Gastroesophageal sphincter (tissue), 4 donors: ENCODE results near the gene ACTL7A. TPM values are rescaled to one million over a fixed set of nuclear protein-coding genes. Genes with fewer than 3 reads are reported as not detected.
"Not testable (repeated sequence)": the region's sequence is repeated elsewhere in the genome, so short reads cannot be mapped to it uniquely, and the experiment has no call there.

Experiments used
- ATAC-seq: fragments of 150-250 bp; one replicate; pipeline ENCODE4 v1.9.1; 2016; ENCODE audit warnings: mild to moderate bottlenecking, moderate library complexity
- H3K27ac ChIP-seq, 4 donors: fragments of 200-600 bp; sonication (generic) in 3 of 4; 1 replicate in 3 of 4; 2 replicates in 1 of 4; pipeline ENCODE4 v1.5.1; 2016 to 2019
- H3K27me3 ChIP-seq: fragments of 200-600 bp; sonication (generic); one replicate; pipeline ENCODE4 v1.5.1; 2019
- H3K36me3 ChIP-seq, 2 donors: fragments of 200-600 bp; sonication (generic); one replicate each; pipeline ENCODE4 v1.5.1; 2019; ENCODE audit warnings: control low read depth in 1 of 2
- H3K4me1 ChIP-seq, 3 donors: fragments of 200-600 bp; sonication (generic); 1 replicate in 2 of 3; 2 replicates in 1 of 3; pipeline ENCODE4 v1.5.1; 2016 to 2019; ENCODE audit warnings: control low read depth in 2 of 3
- H3K4me3 ChIP-seq, 2 donors: fragments of 200-600 bp; sonication (generic); one replicate each; pipeline ENCODE4 v1.5.1; 2019; ENCODE audit warnings: mild to moderate bottlenecking in 1 of 2, moderate library complexity in 1 of 2
- H3K9me3 ChIP-seq, 3 donors: fragments of 200-600 bp; sonication (generic); one replicate each; pipeline ENCODE4 v1.5.1; 2017 to 2019; ENCODE audit warnings: control low read depth in 2 of 3
- EP300 ChIP-seq: sonication (generic); formaldehyde crosslinking; IDR thresholded peaks from one replicate; pipeline ENCODE4 v1.6.1; 2017; ENCODE audit warnings: antibody characterized with exemption, mild to moderate bottlenecking
- POLR2A ChIP-seq, 2 donors: fragments of 450-650 bp; IDR thresholded peaks; one replicate each; pipeline ENCODE4 v1.6.1; 2017; ENCODE audit warnings: antibody characterized with exemption in 2 of 2, mild to moderate bottlenecking in 2 of 2, moderate library complexity in 1 of 2
- POLR2AphosphoS5 ChIP-seq: sonication (generic); formaldehyde crosslinking; IDR thresholded peaks from one replicate; pipeline ENCODE4 v1.6.1; 2017; ENCODE audit warnings: antibody characterized with exemption
- WGBS, 2 donors: methylation state at CpG; one replicate each; pipeline ENCODE4 v1.1.5; 2018; ENCODE audit warnings: low coverage in 1 of 2; 5-methylcytosine and 5-hydroxymethylcytosine counted together
- total RNA-seq, 4 donors: library from RNA; depleted of rRNA; stranded (reverse); fragments of >200 nt; gene quantifications; one replicate each; pipeline ENCODE4 v1.1.0, GENCODE V29; 2016
- TF ChIP-seq, protein P1 (sequence below), 4 experiments: fragments of 200-600 bp in 2 of 4; fragments of 450-650 bp in 2 of 4; sonication (generic) in 1 of 4; IDR thresholded peaks; one replicate each; pipeline ENCODE4 v1.5.1; 2017 to 2019; ENCODE audit warnings: antibody characterized with exemption in 4 of 4, mild to moderate bottlenecking in 2 of 4, moderate library complexity in 2 of 4

The ACTL7A gene
- total RNA-seq, 4 donors from 2014 or later, result not detected

GRCh38 chr9:108842610-108843295 lies 19.3 kb upstream of the ACTL7A start:
- Histone ChIP-seq H3K36me3 (no peaks in the 10 kb centered on the region), H3K27me3 (no peaks in the 10 kb centered on the region), H3K27ac (no peak overlapping the region), H3K4me1 (peaks cover 0 to 16% (median 0%) of the 10 kb centered on the region in 3 donors), H3K4me3 (no peak overlapping the region), H3K9me3 (no peaks in the 10 kb centered on the region)
- no peak for ATAC-seq
- WGBS, 2 donors, result 70 to 77% methylated on average over 4 to 13 of the region's 16 CpGs
- TF ChIP-seq EP300 (no peak), POLR2AphosphoS5 (no peak), POLR2A (IDR thresholded peaks at IDR 0.05) (no peak)

GRCh38 chr9:108844391-108844790 lies 17.7 kb upstream of the ACTL7A start:
- Histone ChIP-seq H3K4me1 (peaks cover 0 to 16% (median 0%) of the 10 kb centered on the region in 3 donors), H3K9me3 (no peaks in the 10 kb centered on the region), H3K27me3 (no peaks in the 10 kb centered on the region), H3K27ac (no peak overlapping the region), H3K4me3 (no peak overlapping the region), H3K36me3 (no peaks in the 10 kb centered on the region)
- ATAC-seq, result no peak
- WGBS, 2 donors, result 34 to 42% methylated on average over 2 of the region's 2 CpGs
- TF ChIP-seq POLR2AphosphoS5 (no peak), POLR2A (IDR thresholded peaks at IDR 0.05) (no peak), EP300 (no peak)
- TF ChIP-seq, protein P1, sequence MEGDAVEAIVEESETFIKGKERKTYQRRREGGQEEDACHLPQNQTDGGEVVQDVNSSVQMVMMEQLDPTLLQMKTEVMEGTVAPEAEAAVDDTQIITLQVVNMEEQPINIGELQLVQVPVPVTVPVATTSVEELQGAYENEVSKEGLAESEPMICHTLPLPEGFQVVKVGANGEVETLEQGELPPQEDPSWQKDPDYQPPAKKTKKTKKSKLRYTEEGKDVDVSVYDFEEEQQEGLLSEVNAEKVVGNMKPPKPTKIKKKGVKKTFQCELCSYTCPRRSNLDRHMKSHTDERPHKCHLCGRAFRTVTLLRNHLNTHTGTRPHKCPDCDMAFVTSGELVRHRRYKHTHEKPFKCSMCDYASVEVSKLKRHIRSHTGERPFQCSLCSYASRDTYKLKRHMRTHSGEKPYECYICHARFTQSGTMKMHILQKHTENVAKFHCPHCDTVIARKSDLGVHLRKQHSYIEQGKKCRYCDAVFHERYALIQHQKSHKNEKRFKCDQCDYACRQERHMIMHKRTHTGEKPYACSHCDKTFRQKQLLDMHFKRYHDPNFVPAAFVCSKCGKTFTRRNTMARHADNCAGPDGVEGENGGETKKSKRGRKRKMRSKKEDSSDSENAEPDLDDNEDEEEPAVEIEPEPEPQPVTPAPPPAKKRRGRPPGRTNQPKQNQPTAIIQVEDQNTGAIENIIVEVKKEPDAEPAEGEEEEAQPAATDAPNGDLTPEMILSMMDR (IDR thresholded peaks at IDR 0.05), result no peak

- TF ChIP-seq POLR2AphosphoS5, result no peak
- TF ChIP-seq, protein P1 (IDR thresholded peaks at IDR 0.05), result no peak
- no peak for TF ChIP-seq POLR2A (IDR thresholded peaks at IDR 0.05)
- no peak for TF ChIP-seq EP300
- no peak overlapping the region for H3K27ac ChIP-seq
- no peak overlapping the region for H3K4me3 ChIP-seq
- no peaks in the 10 kb centered on the region for H3K36me3 ChIP-seq
- WGBS, 2 donors, result 61 to 66% methylated on average over 2 of the region's 2 CpGs
- peaks cover 0 to 16% (median 0%) of the 10 kb centered on the region in 3 donors for H3K4me1 ChIP-seq
- no peaks in the 10 kb centered on the region for H3K27me3 ChIP-seq
- ATAC-seq, result no peak
- no peaks in the 10 kb centered on the region for H3K9me3 ChIP-seq
These were observed 17.2 kb upstream of the ACTL7A start for GRCh38 chr9:108844856-108845255.

DNA sequence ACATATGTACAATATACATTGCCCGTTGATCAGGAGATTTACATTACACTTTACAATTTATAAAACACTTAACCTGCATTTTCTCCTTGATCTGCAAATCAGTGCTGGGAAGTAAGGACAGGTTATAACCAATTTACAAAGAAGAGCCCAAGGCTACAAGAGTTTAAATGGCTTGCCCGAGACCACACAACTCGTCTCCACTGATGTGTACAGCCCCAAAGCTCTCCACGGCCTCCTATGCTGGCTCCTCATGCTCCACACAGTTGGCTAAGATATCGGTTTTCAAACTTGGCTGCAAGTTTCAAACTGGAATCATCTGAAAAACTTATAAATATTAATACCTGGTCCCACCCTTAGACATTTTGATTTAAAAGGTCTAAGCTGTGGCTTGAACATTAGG lies 16.6 kb upstream of the ACTL7A start:
- no peak overlapping the region for H3K4me3 ChIP-seq
- no peaks in the 10 kb centered on the region for H3K27me3 ChIP-seq
- ATAC-seq, result no peak
- no peaks in the 10 kb centered on the region for H3K36me3 ChIP-seq
- no peak overlapping the region for H3K27ac ChIP-seq
- WGBS, 2 donors, result 46 to 89% methylated on average over 4 to 5 of the region's 5 CpGs
- H3K9me3 ChIP-seq, result no peaks in the 10 kb centered on the region
- TF ChIP-seq POLR2A (IDR thresholded peaks at IDR 0.05) (no peak), EP300 (no peak), POLR2AphosphoS5 (no peak)
- TF ChIP-seq, protein P1 (IDR thresholded peaks at IDR 0.05), result no peak
- peaks cover 0 to 16% (median 0%) of the 10 kb centered on the region in 3 donors for H3K4me1 ChIP-seq

DNA sequence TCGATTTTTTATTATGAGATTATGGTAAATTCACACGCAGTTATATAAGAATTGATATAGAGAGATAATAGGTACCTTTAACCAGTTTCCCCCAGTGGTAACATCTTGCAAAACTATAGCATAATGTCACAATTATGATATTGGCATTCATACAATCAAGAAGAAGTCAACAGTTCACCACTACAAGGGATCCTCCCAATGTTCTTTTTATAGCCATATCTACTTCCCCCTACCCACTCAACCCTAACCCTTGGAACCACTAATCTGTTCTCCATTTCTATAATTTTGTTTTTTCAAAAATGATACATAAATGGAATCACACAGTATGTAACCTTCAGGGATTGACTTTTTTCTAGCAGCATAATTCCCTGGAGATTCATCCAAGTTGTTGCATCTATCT lies 16.1 kb upstream of the ACTL7A start:
- Histone ChIP-seq H3K9me3 (no peaks in the 10 kb centered on the region), H3K27me3 (no peaks in the 10 kb centered on the region), H3K4me1 (peaks cover 0 to 16% (median 0%) of the 10 kb centered on the region in 3 donors), H3K4me3 (no peak overlapping the region), H3K36me3 (no peaks in the 10 kb centered on the region), H3K27ac (no peak overlapping the region)
- 87 to 95% methylated on average over 2 of the region's 2 CpGs for WGBS, 2 donors
- no peak for ATAC-seq
- TF ChIP-seq, protein P1 (IDR thresholded peaks at IDR 0.05), result no peak
- TF ChIP-seq EP300, result no peak
- no peak for TF ChIP-seq POLR2AphosphoS5
- no peak for TF ChIP-seq POLR2A (IDR thresholded peaks at IDR 0.05)

DNA sequence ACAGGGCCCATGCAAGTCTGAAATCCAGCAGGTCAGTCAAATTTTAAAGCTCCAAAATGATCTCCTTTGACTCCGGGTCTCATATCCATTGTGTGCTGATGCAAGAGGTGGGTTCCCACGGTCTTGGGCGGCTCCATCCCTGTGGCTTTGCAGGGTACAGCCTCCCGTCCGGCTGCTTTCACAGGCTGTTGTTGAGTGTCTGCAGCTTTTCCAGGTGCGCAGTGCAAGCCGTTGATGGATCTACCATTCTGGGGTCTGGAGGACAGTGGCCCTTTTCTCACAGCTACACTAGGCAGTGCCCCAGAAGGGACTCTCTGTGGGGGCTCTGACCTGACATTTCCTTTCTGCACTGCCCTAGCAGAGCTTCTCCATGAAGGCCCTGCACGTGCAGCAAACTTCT lies 13.8 kb upstream of the ACTL7A start:
- WGBS, 2 donors, result 88 to 96% methylated on average over 1 to 4 of the region's 8 CpGs
- H3K9me3 ChIP-seq, ATAC-seq, H3K36me3 ChIP-seq, H3K27me3 ChIP-seq, H3K27ac ChIP-seq, H3K4me3 ChIP-seq: not testable (repeated sequence)
- H3K4me1 ChIP-seq, result peaks cover 0 to 16% (median 0%) of the 10 kb centered on the region in 3 donors
